WTC11 (cell line): ENCODE results near the gene IL1RAPL2.
"Not testable (repeated sequence)": the region's sequence is repeated elsewhere in the genome, so short reads cannot be mapped to it uniquely, and the experiment has no call there.

Source experiments
- CBFB ChIP-seq: sonication (generic); formaldehyde crosslinking; IDR thresholded peaks from 2 replicates; pipeline ENCODE4 v1.8.1; 2022; ENCODE audit warnings: mild to moderate bottlenecking, low read depth, missing genetic modification reagents
- CTCF ChIP-seq: fragments of 200-600 bp; IDR thresholded peaks from 2 replicates; pipeline ENCODE4 v1.8.0; 2022; ENCODE audit warnings: antibody characterized with exemption
- E2F5 ChIP-seq: sonication (generic); formaldehyde crosslinking; IDR thresholded peaks from 2 replicates; pipeline ENCODE4 v1.8.1; 2022; ENCODE audit warnings: mild to moderate bottlenecking, moderate library complexity, missing genetic modification reagents
- FOXJ3 ChIP-seq: sonication (generic); formaldehyde crosslinking; IDR thresholded peaks from 2 replicates; pipeline ENCODE4 v1.9.0; 2021; ENCODE audit warnings: missing genetic modification reagents, mild to moderate bottlenecking, borderline replicate concordance
- GRHL2 ChIP-seq: fragments of 250-450 bp; sonication (Bioruptor Pico); IDR thresholded peaks from 2 replicates; pipeline ENCODE4 v1.8.0; 2022; ENCODE audit warnings: mild to moderate bottlenecking, moderate library complexity; ENCODE audit not compliant: insufficient replicate concordance, severe bottlenecking
- IRF1 ChIP-seq: sonication (generic); formaldehyde crosslinking; IDR thresholded peaks from 2 replicates; pipeline ENCODE4 v1.8.0; 2023; ENCODE audit warnings: missing genetic modification reagents
- SMAD3 ChIP-seq: sonication (generic); formaldehyde crosslinking; IDR thresholded peaks from 2 replicates; pipeline ENCODE4 v1.8.0; 2022; ENCODE audit warnings: missing genetic modification reagents, mild to moderate bottlenecking, borderline replicate concordance
- ZNF423 ChIP-seq: fragments of 250-450 bp; sonication (Bioruptor Pico); IDR thresholded peaks from 2 replicates; pipeline ENCODE4 v2.1.2; 2022; ENCODE audit warnings: mild to moderate bottlenecking, moderate library complexity
- ZNF425 ChIP-seq: fragments of 250-450 bp; sonication (Bioruptor Pico); conservative IDR thresholded peaks from 2 replicates; pipeline ENCODE4 v1.9.0; 2021; ENCODE audit warnings: mild to moderate bottlenecking

- TF ChIP-seq CTCF; SMAD3 (CRISPR knock-in tag); IRF1 (CRISPR knock-in tag); GRHL2 (CRISPR knock-in tag); FOXJ3 (CRISPR knock-in tag); CBFB; ZNF423 (CRISPR knock-in tag); E2F5; ZNF425 (CRISPR knock-in tag): not testable (repeated sequence)
Measured at GRCh38 chrX:105028962-105029361, 463.0 kb downstream of the IL1RAPL2 start.
